K562 (cell line): ENCODE data around the gene RRAD. TPM values are rescaled to one million over a fixed set of nuclear protein-coding genes. Genes with fewer than 3 reads are reported as not detected.

Source experiments
- AFF1 ChIP-seq, 2 experiments: fragments of 450-650 bp; IDR thresholded peaks; 2 replicates each; pipeline ENCODE4 v1.6.1; 2018; ENCODE audit warnings: mild to moderate bottlenecking in 2 of 2, low read depth in 1 of 2; ENCODE audit not compliant: partially characterized antibody in 2 of 2
- BCL6 ChIP-seq: fragments of 250-450 bp; sonication (Bioruptor Pico); IDR thresholded peaks from 2 replicates; pipeline ENCODE4 v1.4.0; 2020
- E2F1 ChIP-seq: sonication (generic); formaldehyde crosslinking; IDR thresholded peaks from 2 replicates; pipeline ENCODE4 v1.8.1; 2023; ENCODE audit warnings: mild to moderate bottlenecking, missing genetic modification reagents, moderate library complexity
- E2F3 ChIP-seq: fragments of 250-450 bp; sonication (Bioruptor Pico); IDR thresholded peaks from 2 replicates; pipeline ENCODE4 v1.4.0; 2020; ENCODE audit warnings: mild to moderate bottlenecking
- HIVEP1 ChIP-seq: fragments of 250-450 bp; sonication (Bioruptor Pico); IDR thresholded peaks from 2 replicates; pipeline ENCODE4 v1.4.0; 2020; ENCODE audit warnings: mild to moderate bottlenecking
- HMG20B ChIP-seq: fragments of 250-450 bp; sonication (Bioruptor Pico); IDR thresholded peaks from 2 replicates; pipeline ENCODE4 v1.5.0; 2021; ENCODE audit warnings: mild to moderate bottlenecking
- HNRNPH1 ChIP-seq: fragments of 200-400 bp; formaldehyde crosslinking; optimal IDR thresholded peaks from 2 replicates; pipeline ENCODE3; 2017; ENCODE audit warnings: low read depth, mild to moderate bottlenecking, low read length, moderate library complexity
- KAT8 ChIP-seq: fragments of 450-650 bp; IDR thresholded peaks from 2 replicates; pipeline ENCODE4 v1.6.1; 2016; ENCODE audit warnings: low read depth, mild to moderate bottlenecking
- KHSRP ChIP-seq: fragments of 450-650 bp; IDR thresholded peaks from 2 replicates; pipeline ENCODE4 v1.6.1; 2017
- LARP7 ChIP-seq: fragments of 450-650 bp; IDR thresholded peaks from 2 replicates; pipeline ENCODE4 v1.6.1; 2016
- MYBL2 ChIP-seq, 2 experiments: fragments of 450-650 bp in 1 of 2; sonication (generic) in 1 of 2; formaldehyde crosslinking in 1 of 2; IDR thresholded peaks; 2 replicates each; pipeline versions ENCODE4 v1.6.1 to v1.8.1; 2017 to 2022; ENCODE audit warnings: borderline replicate concordance in 1 of 2, inconsistent platforms in 1 of 2, low read depth in 1 of 2, mild to moderate bottlenecking in 1 of 2, missing genetic modification reagents in 1 of 2, moderate library complexity in 1 of 2
- NFATC3 ChIP-seq: fragments of 450-650 bp; IDR thresholded peaks from 2 replicates; pipeline ENCODE4 v1.6.1; 2017; ENCODE audit warnings: mild to moderate bottlenecking
- NFE2L1 ChIP-seq: fragments of 450-650 bp; IDR thresholded peaks from 2 replicates; pipeline ENCODE4 v1.6.1; 2016; ENCODE audit warnings: missing genetic modification characterization, low read depth, mild to moderate bottlenecking, missing compliant biosample characterization, moderate library complexity, borderline replicate concordance
- RBBP5 ChIP-seq: fragments of 200-600 bp; sonication (generic); IDR thresholded peaks from 2 replicates; pipeline ENCODE4 v1.6.1; 2012; ENCODE audit warnings: borderline replicate concordance, mild to moderate bottlenecking, low read length, control low read depth, inconsistent platforms; ENCODE audit not compliant: insufficient read depth, poor library complexity, severe bottlenecking
- RBM15 ChIP-seq: fragments of 200-400 bp; formaldehyde crosslinking; IDR thresholded peaks from 2 replicates; pipeline ENCODE4 v1.6.1; 2018; ENCODE audit warnings: mild to moderate bottlenecking, low read length, moderate library complexity; ENCODE audit not compliant: insufficient read depth
- RNF219 ChIP-seq: fragments of 250-450 bp; sonication (Bioruptor Pico); IDR thresholded peaks from 2 replicates; pipeline ENCODE4 v1.5.0; 2022; ENCODE audit warnings: mild to moderate bottlenecking
- SMARCA5 ChIP-seq: fragments of 450-650 bp; IDR thresholded peaks from 2 replicates; pipeline ENCODE4 v1.6.1; 2016
- SREBF1 ChIP-seq: fragments of 150-350 bp; IDR thresholded peaks from 2 replicates; pipeline ENCODE4 v1.6.1; 2014; ENCODE audit warnings: antibody characterized with exemption, low read depth, low read length, borderline replicate concordance
- SUPT5H ChIP-seq: fragments of 450-650 bp; IDR thresholded peaks from 2 replicates; pipeline ENCODE4 v1.6.1; 2016
- ZC3H8 ChIP-seq: fragments of 450-650 bp; IDR thresholded peaks from 2 replicates; pipeline ENCODE4 v1.6.1; 2017
- ZNF197 ChIP-seq: fragments of 200-800 bp; sonication (Bioruptor generic); IDR thresholded peaks from 2 replicates; pipeline ENCODE4 v1.6.1; 2016; ENCODE audit warnings: low read depth, missing genetic modification characterization, missing compliant biosample characterization
- ZNF282 ChIP-seq: sonication (generic); formaldehyde crosslinking; IDR thresholded peaks from 2 replicates; pipeline ENCODE4 v1.8.1; 2023; ENCODE audit warnings: missing genetic modification reagents
- ZNF354B ChIP-seq: fragments of 250-450 bp; sonication (Bioruptor Pico); IDR thresholded peaks from 2 replicates; pipeline ENCODE4 v1.4.0; 2020
- ZNF77 ChIP-seq: fragments of 250-450 bp; sonication (Bioruptor Pico); IDR thresholded peaks from 2 replicates; pipeline ENCODE4 v1.5.0; 2020
- polyA plus RNA-seq, 8 experiments: library from polyadenylated mRNA; depleted of rRNA in 4 of 8; stranded (reverse) in 5 of 8; unstranded in 3 of 8; fragments of >200 nt; fragmentation: Nextera tagmentation in 2 of 8; fragmentation: Illumina TruSeq in 1 of 8; extraction: Ambion mirVana in 2 of 8; extraction: Trizol in 1 of 8; gene quantifications; 2 replicates each; pipeline versions ENCODE4 v1.2.1 to v1.2.3, GENCODE V29; 2011 to 2014; ENCODE audit warnings: inconsistent platforms in 1 of 8, missing spikeins in 1 of 8
- total RNA-seq, 7 experiments: library from RNA; depleted of rRNA in 6 of 7; stranded (reverse); fragments of >200 nt in 6 of 7; fragmentation: Illumina TruSeq in 2 of 7; extraction: Trizol in 2 of 7; gene quantifications; 2 replicates each; pipeline versions ENCODE4 v1.2.1 to v1.2.3, GENCODE V29; 2011 to 2021; ENCODE audit warnings: low replicate concordance in 1 of 7

Gene RRAD
- total and polyA plus RNA-seq, 9 of the 15 experiments (the other 6 are each of a cell fraction or from before 2014, with no cell fraction given), result 0.09 to 0.20 (median 0.13) TPM; not detected in 5

- no peak for TF ChIP-seq RBM15
- no peak for TF ChIP-seq ZNF354B (CRISPR knock-in tag)
- TF ChIP-seq E2F3 (CRISPR knock-in tag), result no peak
- TF ChIP-seq LARP7, result no peak
- no peak for TF ChIP-seq NFE2L1
- TF ChIP-seq BCL6, result no peak
- TF ChIP-seq HMG20B (CRISPR knock-in tag), result no peak
- peak; percentile 56 for TF ChIP-seq RBBP5
- peak; percentile 87 for TF ChIP-seq SMARCA5
- peak; percentile 40; the same call in 1 of the 2 replicates for TF ChIP-seq SUPT5H
- TF ChIP-seq RNF219, result no peak
- TF ChIP-seq HNRNPH1, result no peak
- TF ChIP-seq NFATC3, result no peak
- TF ChIP-seq ZNF197, result no peak
- peak; percentile 11 to 38 for TF ChIP-seq AFF1 (IDR thresholded peaks at IDR 0.05; ENCODE audit: low read depth in 1 of 2, partially characterized antibody in 2 of 2)
- TF ChIP-seq ZNF77, result no peak
- no peak for TF ChIP-seq MYBL2 (IDR thresholded peaks at IDR 0.05; ENCODE audit: low read depth)
- no peak for TF ChIP-seq MYBL2 (CRISPR knock-in tag; IDR thresholded peaks at IDR 0.05; ENCODE audit: borderline replicate concordance)
- TF ChIP-seq ZNF282 (CRISPR knock-in tag), result no peak
- no peak for TF ChIP-seq KHSRP
- TF ChIP-seq KAT8, result no peak
- no peak for TF ChIP-seq SREBF1
- TF ChIP-seq HIVEP1 (CRISPR knock-in tag), result no peak
- peak; percentile 75; the same call in 1 of the 2 replicates for TF ChIP-seq E2F1 (CRISPR knock-in tag)
- no peak for TF ChIP-seq ZC3H8
These were observed 52.2 kb downstream of the RRAD start (continued) for GRCh38 chr16:66872943-66873684.
